Measurements from ENCODE around the gene SPSB3. TPM values are rescaled to one million over a fixed set of nuclear protein-coding genes. Genes with fewer than 3 reads are reported as not detected.

Gene SPSB3
- total and polyA plus RNA-seq, 2 experiments from 2014 or later = 27.1 to 34.7 TPM

DNA sequence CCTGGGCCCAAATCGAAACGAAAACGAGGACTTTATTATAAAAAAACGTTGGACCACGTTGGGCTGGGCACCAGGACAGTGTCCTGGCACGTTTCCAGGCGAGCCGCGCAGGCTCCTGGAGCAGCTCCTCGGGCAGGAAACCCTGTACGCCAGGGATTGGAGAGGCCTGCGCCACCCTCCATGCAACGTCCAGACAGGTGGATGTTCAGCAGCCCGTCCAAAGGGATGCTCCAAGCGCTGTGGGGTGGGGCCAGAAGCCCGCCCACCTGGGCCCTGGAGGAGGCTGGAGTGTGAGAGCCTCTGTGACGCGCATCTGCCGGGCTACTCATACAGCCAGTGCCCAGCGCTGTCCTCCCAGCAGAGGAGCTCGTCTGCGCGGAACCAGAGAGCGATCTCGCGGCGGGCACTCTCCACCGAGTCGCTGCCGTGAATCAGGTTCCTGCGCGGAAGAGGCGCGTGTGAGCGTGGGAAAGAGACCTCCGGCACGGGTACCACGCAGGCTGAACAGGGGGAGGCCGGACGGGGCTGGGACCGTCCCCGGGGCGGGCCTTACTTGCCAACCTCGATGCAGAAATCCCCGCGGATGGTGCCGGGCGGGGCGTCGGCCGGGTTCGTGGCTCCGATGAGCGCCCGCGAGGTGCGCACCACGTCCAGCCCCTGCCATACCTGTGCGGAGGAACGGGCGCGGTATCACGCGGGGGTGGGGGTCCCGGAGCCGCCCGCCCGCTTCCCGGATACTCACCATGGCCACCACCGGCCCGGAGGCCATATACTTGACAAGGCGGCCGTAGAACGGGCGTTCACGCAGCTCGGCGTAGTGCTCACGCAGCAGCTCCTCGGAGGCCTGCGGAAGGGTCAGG lies 11.8 kb downstream of the SPSB3 start (continued):
- TF ChIP-seq, protein P1, sequence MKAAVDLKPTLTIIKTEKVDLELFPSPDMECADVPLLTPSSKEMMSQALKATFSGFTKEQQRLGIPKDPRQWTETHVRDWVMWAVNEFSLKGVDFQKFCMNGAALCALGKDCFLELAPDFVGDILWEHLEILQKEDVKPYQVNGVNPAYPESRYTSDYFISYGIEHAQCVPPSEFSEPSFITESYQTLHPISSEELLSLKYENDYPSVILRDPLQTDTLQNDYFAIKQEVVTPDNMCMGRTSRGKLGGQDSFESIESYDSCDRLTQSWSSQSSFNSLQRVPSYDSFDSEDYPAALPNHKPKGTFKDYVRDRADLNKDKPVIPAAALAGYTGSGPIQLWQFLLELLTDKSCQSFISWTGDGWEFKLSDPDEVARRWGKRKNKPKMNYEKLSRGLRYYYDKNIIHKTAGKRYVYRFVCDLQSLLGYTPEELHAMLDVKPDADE (IDR thresholded peaks at IDR 0.05) = no peak
- TF ChIP-seq NANOG (IDR thresholded peaks at IDR 0.05; ENCODE audit: borderline replicate concordance) (no peak), STAT1 (IDR thresholded peaks at IDR 0.05; ENCODE audit: unreplicated experiment) (no peak), JUNB (IDR thresholded peaks at IDR 0.05; ENCODE audit: unreplicated experiment) (no peak), CREB1 (CRISPR knock-in tag; IDR thresholded peaks at IDR 0.05; ENCODE audit: low read depth) (0 out of 2 replicates have a peak, but pooled peaks have one; percentile 13)

GRCh38 chr16:1769402-1770300 lies 12.7 kb downstream of the SPSB3 start:
- Histone ChIP-seq H3K27ac (ENCODE audit: low read depth) (no peak overlapping the region), H3K36me3 (ENCODE audit: insufficient read depth) (no peaks in the 10 kb centered on the region), H3F3A (replicated peaks; ENCODE audit: low read depth) (peaks cover 14% of the 10 kb centered on the region; the same call in 1 of the 2 replicates), H4K20me1 (replicated peaks; ENCODE audit: insufficient read depth) (no peaks in the 10 kb centered on the region; the same call in 1 of the 2 replicates), H3K4me1 (ENCODE audit: insufficient read depth) (peaks cover 4% of the 10 kb centered on the region), H3K9me2 (ENCODE audit: insufficient read depth) (no peaks in the 10 kb centered on the region), H3K4me2 (peak overlapping the region; percentile 96), H3K4me3 (peak overlapping the region; percentile 97), H2AFZ (no peak overlapping the region), H3K27me3 (ENCODE audit: insufficient read depth) (no peaks in the 10 kb centered on the region), H3K79me2 (replicated peaks; ENCODE audit: insufficient read depth) (peaks cover 10% of the 10 kb centered on the region)
- peak; percentile 22 for TF ChIP-seq POLR2AphosphoS5 (IDR thresholded peaks at IDR 0.05; ENCODE audit: low read depth)
- TF ChIP-seq JUNB (IDR thresholded peaks at IDR 0.05; ENCODE audit: unreplicated experiment) = no peak
- H3K27me3 Mint-ChIP-seq (ENCODE audit: insufficient read depth, low read depth, poor library complexity) = peaks cover 27% of the 10 kb centered on the region
- ATAC-seq (no peak), DNase-seq (ENCODE audit: low spot score) (no peak)
- H3K27ac Mint-ChIP-seq = peak overlapping the region; percentile 47; the same call in 1 of the 2 replicates
- peaks cover 4% of the 10 kb centered on the region; the same call in 1 of the 3 replicates for H3K9me3 Mint-ChIP-seq
- peaks cover 8% of the 10 kb centered on the region for H3K4me1 Mint-ChIP-seq
- H3K36me3 Mint-ChIP-seq (ENCODE audit: low read depth) = peaks cover 23% of the 10 kb centered on the region
- peak overlapping the region; percentile 99 for H3K4me3 Mint-ChIP-seq

- H3K4me1 Mint-ChIP-seq = peaks cover 8% of the 10 kb centered on the region
- H3K27me3 Mint-ChIP-seq (ENCODE audit: insufficient read depth, low read depth, poor library complexity) = peaks cover 26% of the 10 kb centered on the region
- peaks cover 4% of the 10 kb centered on the region; the same call in 1 of the 3 replicates for H3K9me3 Mint-ChIP-seq
- H3K9me2 ChIP-seq (ENCODE audit: insufficient read depth) = no peaks in the 10 kb centered on the region
- ATAC-seq (no peak), DNase-seq (ENCODE audit: low spot score) (no peak)
- H4K20me1 ChIP-seq (replicated peaks; ENCODE audit: insufficient read depth) = no peaks in the 10 kb centered on the region; the same call in 1 of the 2 replicates
- peaks cover 4% of the 10 kb centered on the region for H3K4me1 ChIP-seq (ENCODE audit: insufficient read depth)
- H3K79me2 ChIP-seq (replicated peaks; ENCODE audit: insufficient read depth) = peaks cover 5% of the 10 kb centered on the region
- no peak overlapping the region for H3K27ac ChIP-seq (ENCODE audit: low read depth)
- H3K4me3 Mint-ChIP-seq = no peak overlapping the region
- no peaks in the 10 kb centered on the region for H3K36me3 ChIP-seq (ENCODE audit: insufficient read depth)
- no peak overlapping the region for H2AFZ ChIP-seq
- peaks cover 23% of the 10 kb centered on the region for H3K36me3 Mint-ChIP-seq (ENCODE audit: low read depth)
- H3K27me3 ChIP-seq (ENCODE audit: insufficient read depth) = no peaks in the 10 kb centered on the region
- no peak overlapping the region for H3K27ac Mint-ChIP-seq
- no peak overlapping the region for H3K4me2 ChIP-seq
- H3K4me3 ChIP-seq = no peak overlapping the region
- peaks cover 13% of the 10 kb centered on the region; the same call in 1 of the 2 replicates for H3F3A ChIP-seq (replicated peaks; ENCODE audit: low read depth)
- no peak for TF ChIP-seq REST (IDR thresholded peaks at IDR 0.05; ENCODE audit: unreplicated experiment)
Measured at GRCh38 chr16:1768767-1769401, 13.5 kb downstream of the SPSB3 start.

Data from GM23338 (cell line).